BE2C (cell line): ENCODE measurements around the gene C16orf96.

Experiments
- DNase-seq: peaks from one replicate; pipeline ENCODE4 v3.0.0-alpha.2; 2020
- H3K27me3 ChIP-seq: fragments of 250-450 bp; sonication (Bioruptor Pico); 2 replicates; pipeline ENCODE4 v1.5.1; 2020; ENCODE audit warnings: mild to moderate bottlenecking
- H3K36me3 ChIP-seq: fragments of 250-450 bp; sonication (Bioruptor Pico); 2 replicates; pipeline ENCODE4 v1.5.1; 2020; ENCODE audit warnings: mild to moderate bottlenecking
- H3K4me1 ChIP-seq: fragments of 250-450 bp; sonication (Bioruptor Pico); 2 replicates; pipeline ENCODE4 v1.5.1; 2020
- H3K4me3 ChIP-seq: 2 replicates; pipeline ENCODE4 v1.5.1; 2011; ENCODE audit warnings: low read depth, low read length
- H3K9me3 ChIP-seq: fragments of 250-450 bp; sonication (Bioruptor Pico); 2 replicates; pipeline ENCODE4 v1.5.1; 2020
- TF ChIP-seq, protein P1 (sequence below): IDR thresholded peaks from 2 replicates; pipeline ENCODE4 v1.5.1; 2012; ENCODE audit warnings: mild to moderate bottlenecking, low read depth, low read length

C16orf96 gene

DNA sequence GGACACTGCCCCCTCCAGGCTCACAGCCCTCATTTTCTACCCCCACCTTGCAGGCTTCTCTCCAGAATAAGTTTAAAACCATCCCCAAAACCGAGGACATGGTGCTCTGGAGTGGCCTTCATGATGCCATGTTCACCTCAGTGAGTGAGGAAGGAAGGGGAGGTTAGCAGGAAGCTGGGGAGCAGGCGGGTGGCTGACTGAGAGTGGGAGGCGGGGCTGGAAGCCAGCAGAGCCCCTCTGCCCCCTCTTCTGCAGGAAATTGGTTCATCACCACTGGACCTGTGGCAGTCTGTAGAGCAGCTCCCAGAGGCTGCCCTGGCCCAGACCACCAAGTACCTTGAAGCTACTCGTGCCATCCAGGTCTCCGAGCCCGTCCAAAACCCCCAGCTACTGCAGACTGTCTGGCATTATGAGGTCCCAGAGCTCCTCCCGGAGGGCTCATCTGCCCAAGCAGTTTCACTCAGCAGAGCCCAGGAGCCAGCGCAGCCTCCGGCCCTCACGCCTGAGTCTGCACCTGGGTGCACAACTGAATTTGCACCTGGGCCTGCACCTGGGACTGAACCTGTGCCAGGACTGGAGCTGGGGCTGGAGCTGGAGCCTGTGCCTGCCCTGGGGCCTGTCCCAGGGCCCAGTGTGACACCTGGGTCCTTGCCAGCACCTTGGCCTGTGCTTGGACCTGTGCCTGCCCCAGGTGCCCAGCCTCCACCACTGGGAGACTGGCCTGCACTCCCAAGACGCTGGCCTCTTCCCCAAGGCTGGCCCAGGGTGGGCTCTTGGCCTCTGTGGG, 19.0 kb downstream of the C16orf96 start:
- Histone ChIP-seq H3K27me3 (no peaks in the 10 kb centered on the region), H3K9me3 (no peaks in the 10 kb centered on the region), H3K36me3 (no peaks in the 10 kb centered on the region), H3K4me3 (no peak overlapping the region), H3K4me1 (no peaks in the 10 kb centered on the region)
- TF ChIP-seq, protein P1, sequence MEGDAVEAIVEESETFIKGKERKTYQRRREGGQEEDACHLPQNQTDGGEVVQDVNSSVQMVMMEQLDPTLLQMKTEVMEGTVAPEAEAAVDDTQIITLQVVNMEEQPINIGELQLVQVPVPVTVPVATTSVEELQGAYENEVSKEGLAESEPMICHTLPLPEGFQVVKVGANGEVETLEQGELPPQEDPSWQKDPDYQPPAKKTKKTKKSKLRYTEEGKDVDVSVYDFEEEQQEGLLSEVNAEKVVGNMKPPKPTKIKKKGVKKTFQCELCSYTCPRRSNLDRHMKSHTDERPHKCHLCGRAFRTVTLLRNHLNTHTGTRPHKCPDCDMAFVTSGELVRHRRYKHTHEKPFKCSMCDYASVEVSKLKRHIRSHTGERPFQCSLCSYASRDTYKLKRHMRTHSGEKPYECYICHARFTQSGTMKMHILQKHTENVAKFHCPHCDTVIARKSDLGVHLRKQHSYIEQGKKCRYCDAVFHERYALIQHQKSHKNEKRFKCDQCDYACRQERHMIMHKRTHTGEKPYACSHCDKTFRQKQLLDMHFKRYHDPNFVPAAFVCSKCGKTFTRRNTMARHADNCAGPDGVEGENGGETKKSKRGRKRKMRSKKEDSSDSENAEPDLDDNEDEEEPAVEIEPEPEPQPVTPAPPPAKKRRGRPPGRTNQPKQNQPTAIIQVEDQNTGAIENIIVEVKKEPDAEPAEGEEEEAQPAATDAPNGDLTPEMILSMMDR = no peak
- no peak for DNase-seq

DNA sequence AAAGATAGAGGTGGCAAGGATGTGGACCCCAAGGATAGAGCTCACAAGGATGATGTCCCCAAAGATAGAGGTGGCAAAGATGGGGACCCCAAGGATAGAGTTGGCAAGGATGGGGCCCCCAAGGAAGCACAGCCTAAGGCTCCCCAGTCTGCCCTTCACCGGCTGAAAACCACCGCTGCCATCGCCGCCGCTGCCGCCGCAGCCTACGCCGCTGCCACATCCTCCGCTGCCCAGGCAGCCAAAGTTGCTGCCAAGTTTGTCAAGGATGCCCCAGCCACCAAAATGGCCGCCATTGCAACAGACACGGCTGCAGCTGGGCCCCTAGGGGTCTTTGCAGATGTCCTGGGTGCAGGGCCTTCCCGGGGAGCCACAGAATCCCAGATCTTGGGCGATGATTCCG, 19.9 kb downstream of the C16orf96 start:
- Histone ChIP-seq H3K9me3 (no peaks in the 10 kb centered on the region), H3K27me3 (no peaks in the 10 kb centered on the region), H3K4me3 (no peak overlapping the region), H3K36me3 (no peaks in the 10 kb centered on the region), H3K4me1 (no peaks in the 10 kb centered on the region)
- no peak for DNase-seq
- TF ChIP-seq, protein P1 = no peak

DNA sequence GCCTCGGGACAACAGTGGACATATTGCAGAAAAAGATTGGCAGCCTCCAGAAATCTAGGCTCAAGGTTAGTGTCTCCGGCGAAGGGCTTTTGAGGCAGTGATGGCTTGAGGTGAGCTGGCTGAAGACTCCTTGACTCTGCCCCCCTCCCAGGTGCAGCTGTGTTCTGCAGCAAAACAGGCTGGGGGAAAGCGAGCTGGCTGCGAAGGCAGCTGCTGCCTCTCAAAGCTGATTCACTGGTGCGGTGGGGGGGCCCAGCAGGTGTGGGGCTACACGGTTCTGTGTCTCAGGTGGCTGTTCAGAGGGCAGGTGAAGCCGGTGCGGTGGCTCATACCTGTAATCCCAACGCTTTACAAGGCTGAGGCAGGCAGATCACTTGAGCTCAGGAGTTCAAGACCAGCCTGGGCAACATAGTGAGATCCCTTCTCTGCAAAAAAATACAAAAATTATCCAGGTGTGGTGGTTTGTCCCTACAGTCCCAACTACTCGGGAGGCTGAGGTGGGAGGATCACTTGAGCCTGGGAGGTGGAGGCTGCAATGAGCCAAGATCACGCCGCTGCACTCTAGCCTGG, 22.9 kb downstream of the C16orf96 start:
- DNase-seq = no peak
- TF ChIP-seq, protein P1 = no peak
- no peaks in the 10 kb centered on the region for H3K9me3 ChIP-seq
- no peaks in the 10 kb centered on the region for H3K36me3 ChIP-seq
- H3K4me3 ChIP-seq = no peak overlapping the region
- H3K4me1 ChIP-seq = no peaks in the 10 kb centered on the region
- H3K27me3 ChIP-seq = no peaks in the 10 kb centered on the region

DNA sequence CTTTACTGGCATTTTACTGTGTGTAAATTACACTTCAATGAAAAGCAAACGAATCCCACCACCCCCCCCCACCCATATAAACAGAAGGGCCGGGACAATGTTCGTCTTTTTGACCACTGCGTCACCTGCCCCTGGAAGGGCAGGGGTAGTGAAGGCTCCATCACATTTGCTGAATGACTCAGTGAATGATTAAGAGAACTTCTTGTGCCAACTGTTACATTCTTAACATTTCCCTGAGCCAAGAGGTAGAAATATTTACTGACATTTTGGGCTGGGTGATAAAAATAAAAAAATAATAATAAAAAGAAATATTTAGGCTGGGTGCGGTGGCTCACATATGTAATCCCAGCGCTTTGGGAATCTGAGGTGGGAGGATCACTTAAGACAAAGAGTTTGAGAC, 24.1 kb downstream of the C16orf96 start:
- no peak for DNase-seq

DNA sequence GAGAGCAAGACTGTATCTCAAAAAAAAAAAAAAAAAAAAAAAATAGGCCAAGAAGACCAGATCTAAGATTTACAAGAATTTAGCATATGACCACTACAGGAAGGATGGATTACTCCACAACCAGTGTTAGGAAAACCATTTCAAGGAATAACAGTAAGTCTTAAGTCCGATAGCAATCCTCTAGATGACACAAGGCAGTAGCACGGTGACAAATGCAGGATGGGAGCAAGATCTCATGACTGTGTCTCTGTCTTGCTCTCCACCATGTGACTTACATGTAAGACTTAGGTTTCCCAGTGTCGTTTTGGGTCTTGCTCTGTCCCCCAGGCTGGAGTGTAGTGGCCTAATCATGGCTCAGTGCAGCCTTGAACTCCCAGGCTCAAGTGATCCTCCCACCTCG, 27.8 kb downstream of the C16orf96 start:
- H3K4me1 ChIP-seq = no peaks in the 10 kb centered on the region
- H3K27me3 ChIP-seq = no peaks in the 10 kb centered on the region; the same call in 1 of the 2 replicates
- H3K36me3 ChIP-seq = no peaks in the 10 kb centered on the region
- no peak overlapping the region for H3K4me3 ChIP-seq
- TF ChIP-seq, protein P1 = no peak
- no peak for DNase-seq
- H3K9me3 ChIP-seq = no peaks in the 10 kb centered on the region

More for the DNA sequence above, 24.1 kb downstream of the C16orf96 start:
- no peaks in the 10 kb centered on the region for H3K27me3 ChIP-seq
- TF ChIP-seq, protein P1 = no peak
- no peaks in the 10 kb centered on the region for H3K9me3 ChIP-seq
- H3K4me1 ChIP-seq = no peaks in the 10 kb centered on the region
- no peaks in the 10 kb centered on the region for H3K36me3 ChIP-seq
- H3K4me3 ChIP-seq = no peak overlapping the region

DNA sequence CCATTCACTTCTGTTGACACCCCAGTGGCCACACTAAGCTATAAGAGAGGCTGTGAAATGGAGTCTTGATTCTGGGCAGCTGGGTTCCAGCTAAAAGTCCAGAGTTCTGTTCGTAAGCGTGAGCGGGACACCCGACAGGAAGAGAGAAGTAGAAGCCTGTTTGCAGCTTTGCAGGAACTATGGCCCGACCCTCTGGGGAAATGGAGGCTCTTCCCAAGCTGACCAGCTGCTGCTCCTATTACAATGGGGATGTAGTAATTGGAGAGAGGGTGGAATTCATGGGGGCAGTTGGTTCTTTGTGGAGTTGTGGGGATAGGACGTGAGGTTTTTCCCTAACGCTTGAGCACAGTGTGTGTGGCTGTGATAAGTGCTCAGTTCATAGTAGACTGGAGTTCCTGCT, 30.2 kb downstream of the C16orf96 start:
- Histone ChIP-seq H3K9me3 (no peaks in the 10 kb centered on the region), H3K27me3 (no peaks in the 10 kb centered on the region; the same call in 1 of the 2 replicates), H3K4me3 (no peak overlapping the region), H3K36me3 (no peaks in the 10 kb centered on the region), H3K4me1 (no peaks in the 10 kb centered on the region)
- TF ChIP-seq, protein P1 = no peak
- no peak for DNase-seq
